Right lobe of liver (tissue), 6 donors: ENCODE results near the gene EXT2. TPM values are rescaled to one million over a fixed set of nuclear protein-coding genes. Genes with fewer than 3 reads are reported as not detected.

ENCODE experiments used
- ATAC-seq, 4 donors: fragments of 200-7000 bp; cut with Tn5 transposase; one replicate each; pipeline ENCODE4 v1.9.1; 2020; ENCODE audit warnings: mild to moderate bottlenecking in 4 of 4, moderate library complexity in 4 of 4
- DNase-seq, 3 donors: peaks; one replicate each; pipeline ENCODE4 v3.0.0-alpha.2; 2020
- H3K27ac ChIP-seq, 3 donors: fragments of 200-600 bp; one replicate each; pipeline ENCODE4 v1.8.0; 2022
- H3K27me3 ChIP-seq, 2 donors: fragments of 200-600 bp; one replicate each; pipeline ENCODE4 v1.8.0; 2022
- H3K36me3 ChIP-seq, 4 donors: fragments of 200-600 bp; sonication (generic) in 1 of 4; one replicate each; pipeline versions ENCODE4 v1.5.1 to v1.8.0; 2017 to 2022; ENCODE audit warnings: control low read depth in 1 of 4
- H3K4me1 ChIP-seq, 4 donors: fragments of 200-600 bp; sonication (generic) in 1 of 4; one replicate each; pipeline versions ENCODE4 v1.5.1 to v1.8.0; 2017 to 2022; ENCODE audit warnings: control low read depth in 1 of 4
- H3K4me3 ChIP-seq, 3 donors: fragments of 200-600 bp; one replicate each; pipeline ENCODE4 v1.8.0; 2022
- H3K9me3 ChIP-seq, 4 donors: fragments of 200-600 bp; sonication (generic) in 1 of 4; one replicate each; pipeline versions ENCODE4 v1.5.1 to v1.8.0; 2017 to 2022; ENCODE audit warnings: control low read depth in 1 of 4
- POLR2A ChIP-seq: fragments of 450-650 bp; IDR thresholded peaks from one replicate; pipeline ENCODE4 v1.6.1; 2017; ENCODE audit warnings: antibody characterized with exemption, mild to moderate bottlenecking
- WGBS: methylation state at CpG from one replicate; pipeline ENCODE4 v1.1.6; 2018; ENCODE audit warnings: low coverage, low lambda C conversion rate; ENCODE audit not compliant: insufficient coverage; ENCODE audit errors: missing lambda C conversion rate; 5-methylcytosine and 5-hydroxymethylcytosine counted together
- intact Hi-C, 2 donors: fragments of 100-400 bp; cut with DNase I; formaldehyde crosslinking; loops; one replicate each; pipeline versions ENCODE4 v1.11.2 to v1.14.1; 2022
- total RNA-seq, 6 experiments: library from RNA; depleted of rRNA in 2 of 6; stranded (reverse); fragments of >200 nt in 2 of 6; fragmentation: NEBNext Ultra II Directional in 3 of 6; extraction: Animal tissue kit (Norgen Biotek cat#: 25700) in 3 of 6; gene quantifications; one replicate each; pipeline versions ENCODE4 v1.1.0 to v1.2.4, GENCODE V29; 2016 to 2023
- TF ChIP-seq, protein P1 (sequence below), 4 donors: fragments of 200-600 bp in 3 of 4; fragments of 450-650 bp in 1 of 4; IDR thresholded peaks; one replicate each; pipeline versions ENCODE4 v1.5.1 to v1.8.0; 2016 to 2022; ENCODE audit warnings: antibody characterized with exemption in 4 of 4, mild to moderate bottlenecking in 2 of 4
- donor health status: DM: no; HTN: yes; CAD: no.
- donor health status: DM: no; HTN: no; CAD: no.
- donor health status: DM: no; HTN: no; CAD: no.
- donor health status: DM: no; HTN: yes; CAD: no.
- donor health status: DM: no; HTN: yes; CAD: no.

EXT2 gene
- total RNA-seq, 6 experiments from 2014 or later: 21.9 to 31.3 (median 26.9) TPM

DNA sequence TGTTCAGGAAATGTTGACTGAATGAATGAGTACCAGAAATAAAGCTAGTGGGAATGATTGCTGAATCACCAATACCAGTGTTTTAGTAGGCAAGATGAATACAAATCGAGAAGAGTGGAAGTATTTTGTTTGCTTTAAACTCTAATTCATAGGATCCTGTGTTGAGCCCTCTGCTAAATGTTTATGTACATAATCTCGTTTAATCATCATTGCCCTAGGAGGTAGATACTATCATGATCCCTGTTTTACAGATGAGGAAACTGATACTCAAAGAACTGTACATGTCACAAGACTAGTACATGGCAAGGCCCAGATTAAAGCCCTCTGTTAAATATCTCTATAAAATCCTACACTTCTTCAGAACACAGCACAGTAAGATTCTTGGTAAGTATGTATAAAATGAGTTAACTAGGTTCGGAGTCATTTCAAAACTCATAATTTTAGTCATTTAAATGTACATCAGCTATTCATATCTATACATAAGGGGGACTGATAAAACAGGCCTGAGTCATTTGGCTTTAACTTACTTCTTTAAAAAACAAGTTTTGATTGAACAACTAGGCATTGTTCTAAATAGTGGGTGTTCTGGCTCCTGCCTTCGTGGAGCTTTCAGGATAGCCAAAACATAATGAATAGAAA lies 97.1 kb downstream of the EXT2 start:
- H3K4me1 ChIP-seq: no peaks in the 10 kb centered on the region
- peaks cover 0 to 8% (median 2%) of the 10 kb centered on the region in 4 donors for H3K9me3 ChIP-seq
- H3K27ac ChIP-seq: no peak overlapping the region
- intact Hi-C loops: no loop called here
- 76% methylated on average over 4 of the region's 4 CpGs for WGBS
- DNase-seq: no peak
- no peaks in the 10 kb centered on the region for H3K36me3 ChIP-seq
- ATAC-seq: no peak
- TF ChIP-seq POLR2A: no peak
- TF ChIP-seq, protein P1, sequence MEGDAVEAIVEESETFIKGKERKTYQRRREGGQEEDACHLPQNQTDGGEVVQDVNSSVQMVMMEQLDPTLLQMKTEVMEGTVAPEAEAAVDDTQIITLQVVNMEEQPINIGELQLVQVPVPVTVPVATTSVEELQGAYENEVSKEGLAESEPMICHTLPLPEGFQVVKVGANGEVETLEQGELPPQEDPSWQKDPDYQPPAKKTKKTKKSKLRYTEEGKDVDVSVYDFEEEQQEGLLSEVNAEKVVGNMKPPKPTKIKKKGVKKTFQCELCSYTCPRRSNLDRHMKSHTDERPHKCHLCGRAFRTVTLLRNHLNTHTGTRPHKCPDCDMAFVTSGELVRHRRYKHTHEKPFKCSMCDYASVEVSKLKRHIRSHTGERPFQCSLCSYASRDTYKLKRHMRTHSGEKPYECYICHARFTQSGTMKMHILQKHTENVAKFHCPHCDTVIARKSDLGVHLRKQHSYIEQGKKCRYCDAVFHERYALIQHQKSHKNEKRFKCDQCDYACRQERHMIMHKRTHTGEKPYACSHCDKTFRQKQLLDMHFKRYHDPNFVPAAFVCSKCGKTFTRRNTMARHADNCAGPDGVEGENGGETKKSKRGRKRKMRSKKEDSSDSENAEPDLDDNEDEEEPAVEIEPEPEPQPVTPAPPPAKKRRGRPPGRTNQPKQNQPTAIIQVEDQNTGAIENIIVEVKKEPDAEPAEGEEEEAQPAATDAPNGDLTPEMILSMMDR (IDR thresholded peaks at IDR 0.05): no peak
- H3K4me3 ChIP-seq: no peak overlapping the region
- H3K27me3 ChIP-seq: no peaks in the 10 kb centered on the region

DNA sequence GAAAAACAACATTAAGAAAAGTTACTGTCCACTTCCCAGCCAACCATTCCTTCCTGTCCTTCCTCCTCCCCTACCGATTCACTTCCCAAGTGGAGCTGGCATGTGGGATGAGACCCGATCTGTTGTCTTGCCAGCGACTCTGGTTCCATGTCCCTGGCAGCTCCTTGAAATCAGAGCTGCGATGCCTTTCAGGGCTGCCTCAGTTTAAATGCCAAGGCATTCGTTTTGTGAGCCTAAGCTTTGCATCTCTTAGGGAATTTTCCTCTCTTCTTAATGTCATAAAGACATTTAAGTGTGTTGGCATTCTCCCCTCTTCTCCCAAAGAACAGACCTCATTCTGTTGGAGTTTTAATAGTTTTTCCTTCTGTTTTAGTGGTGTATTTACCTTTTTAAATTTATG lies 98.4 kb downstream of the EXT2 start:
- TF ChIP-seq, protein P1 (IDR thresholded peaks at IDR 0.05): no peak
- TF ChIP-seq POLR2A: no peak
- DNase-seq (no peak), ATAC-seq (no peak)
- 94% methylated on average over 5 of the region's 5 CpGs for WGBS
- no peaks in the 10 kb centered on the region for H3K36me3 ChIP-seq
- H3K4me3 ChIP-seq: no peak overlapping the region
- intact Hi-C loops: no loop called here
- no peak overlapping the region for H3K27ac ChIP-seq
- H3K27me3 ChIP-seq: no peaks in the 10 kb centered on the region
- H3K4me1 ChIP-seq: no peaks in the 10 kb centered on the region
- peaks cover 0 to 2% (median under 1%) of the 10 kb centered on the region in 4 donors for H3K9me3 ChIP-seq

DNA sequence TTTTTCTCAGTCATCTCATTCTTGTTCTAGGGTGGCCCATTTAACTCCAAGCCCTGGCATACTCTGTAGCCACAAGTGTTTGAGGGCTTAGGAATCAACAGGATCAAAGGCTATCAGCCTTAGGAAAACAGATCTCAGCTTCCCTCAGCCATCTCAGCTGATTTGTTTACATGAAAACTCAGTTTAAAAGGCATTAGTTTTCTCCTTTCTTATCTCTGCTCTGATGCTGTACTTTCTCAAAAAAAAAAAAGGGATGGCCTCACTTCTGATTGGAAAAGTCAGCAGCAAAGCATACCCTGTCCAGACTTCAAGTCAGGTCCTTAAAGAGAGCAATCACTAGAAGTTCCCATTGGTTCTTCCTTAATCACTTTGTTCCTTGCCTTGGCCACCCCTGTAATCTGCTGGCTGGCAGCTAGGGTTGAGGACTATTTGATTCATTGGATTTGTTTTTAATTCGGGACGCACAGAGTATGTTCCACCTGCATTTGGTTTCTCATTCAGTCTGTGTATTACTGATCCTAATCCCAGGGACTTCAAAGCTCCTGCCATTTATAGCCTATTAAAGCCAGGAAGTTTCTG lies 102.8 kb downstream of the EXT2 start:
- no peaks in the 10 kb centered on the region for H3K9me3 ChIP-seq
- ATAC-seq (no peak), DNase-seq (no peak)
- intact Hi-C loops: no loop called here
- H3K27me3 ChIP-seq: no peaks in the 10 kb centered on the region
- TF ChIP-seq POLR2A: no peak
- TF ChIP-seq, protein P1 (IDR thresholded peaks at IDR 0.05): no peak
- no peak overlapping the region for H3K27ac ChIP-seq
- no peak overlapping the region for H3K4me3 ChIP-seq
- H3K36me3 ChIP-seq: no peaks in the 10 kb centered on the region
- H3K4me1 ChIP-seq: peaks cover 0 to under 1% (median 0%) of the 10 kb centered on the region in 4 donors
- WGBS: 93% methylated on average over 2 of the region's 2 CpGs

DNA sequence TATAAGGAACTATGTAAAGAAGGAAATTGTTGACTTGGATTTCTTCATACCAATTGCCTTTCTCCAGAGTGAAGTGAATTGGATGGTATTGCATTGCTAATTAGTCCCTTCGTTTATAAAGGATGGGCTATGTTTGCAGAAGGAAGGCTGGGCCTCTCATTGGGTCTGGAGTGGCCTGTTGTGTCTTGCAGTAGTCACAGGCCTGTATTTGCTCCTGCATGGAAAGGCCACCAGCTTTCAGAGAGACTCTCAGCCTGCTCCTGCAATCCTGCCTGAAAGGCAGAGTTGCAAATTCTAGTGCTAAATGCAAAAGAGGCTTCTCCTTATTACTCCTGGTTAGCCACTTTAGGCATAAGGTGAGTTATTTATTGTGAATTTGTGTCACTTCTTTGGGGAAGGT lies 103.8 kb downstream of the EXT2 start:
- H3K9me3 ChIP-seq: no peaks in the 10 kb centered on the region
- no peak overlapping the region for H3K27ac ChIP-seq
- H3K27me3 ChIP-seq: no peaks in the 10 kb centered on the region
- H3K4me1 ChIP-seq: peaks cover 0 to 9% (median 0%) of the 10 kb centered on the region in 4 donors
- TF ChIP-seq POLR2A: no peak
- TF ChIP-seq, protein P1 (IDR thresholded peaks at IDR 0.05): no peak
- no peak for DNase-seq
- ATAC-seq: no peak
- intact Hi-C loops: no loop called here
- no peaks in the 10 kb centered on the region for H3K36me3 ChIP-seq
- WGBS: no CpG with 5 or more reads among the region's 1 CpG
- no peak overlapping the region for H3K4me3 ChIP-seq
